GM10847 (cell line): ENCODE results near the gene PPP1R14D.

Experiments
- POLR2A ChIP-seq: IDR thresholded peaks from 2 replicates; pipeline ENCODE4 v1.6.1; 2011; ENCODE audit not compliant: insufficient read length; ENCODE audit errors: extremely low read depth

Gene PPP1R14D, protein sequence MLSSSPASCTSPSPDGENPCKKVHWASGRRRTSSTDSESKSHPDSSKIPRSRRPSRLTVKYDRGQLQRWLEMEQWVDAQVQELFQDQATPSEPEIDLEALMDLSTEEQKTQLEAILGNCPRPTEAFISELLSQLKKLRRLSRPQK

GRCh38 chr15:40828447-40829036 lies at the start of gene PPP1R14D:
TSS of gene PPP1R14D (minus strand) at chr15:40828708. CDS start at chr15:40828641, 67 bp downstream.
- no peak for TF ChIP-seq POLR2A

GRCh38 chr15:40877694-40878093 lies 49.2 kb upstream of the PPP1R14D start:
- no peak for TF ChIP-seq POLR2A

DNA sequence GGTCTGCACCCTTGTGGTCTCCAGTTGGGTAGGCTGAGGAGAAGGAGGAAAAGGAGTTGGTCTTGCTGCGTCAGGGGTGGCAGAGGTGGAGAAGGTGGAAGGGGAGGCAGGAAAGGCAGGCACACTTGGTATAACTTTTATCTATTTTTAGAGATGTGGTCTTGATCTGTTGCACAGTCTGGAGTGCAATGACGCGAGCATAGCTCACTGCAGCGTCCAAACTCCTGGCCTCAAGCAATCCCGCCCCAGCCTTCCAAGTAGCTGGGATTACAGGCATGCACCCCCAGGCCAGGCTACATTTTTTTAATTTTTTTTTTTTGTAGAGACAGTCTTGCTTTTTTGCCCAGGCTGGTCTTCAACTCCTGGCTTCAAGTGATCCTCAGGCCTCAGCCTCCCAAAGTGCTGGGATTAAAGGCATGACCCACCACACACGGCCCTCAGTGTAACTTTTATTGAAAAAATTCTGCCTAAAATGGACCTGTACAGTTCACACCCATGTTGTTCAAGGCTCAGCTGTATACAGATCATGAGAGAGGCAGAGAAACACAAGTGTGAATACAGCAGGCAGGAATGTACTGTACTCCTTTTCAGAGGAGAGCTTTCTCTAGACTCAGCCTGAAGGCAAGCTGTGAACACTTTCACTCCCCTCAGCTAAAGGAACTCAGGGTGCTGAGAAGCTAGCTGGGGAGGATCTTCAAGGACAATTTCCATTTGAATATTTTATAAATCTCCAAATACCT lies 47.7 kb upstream of the PPP1R14D start:
- no peak for TF ChIP-seq POLR2A

DNA sequence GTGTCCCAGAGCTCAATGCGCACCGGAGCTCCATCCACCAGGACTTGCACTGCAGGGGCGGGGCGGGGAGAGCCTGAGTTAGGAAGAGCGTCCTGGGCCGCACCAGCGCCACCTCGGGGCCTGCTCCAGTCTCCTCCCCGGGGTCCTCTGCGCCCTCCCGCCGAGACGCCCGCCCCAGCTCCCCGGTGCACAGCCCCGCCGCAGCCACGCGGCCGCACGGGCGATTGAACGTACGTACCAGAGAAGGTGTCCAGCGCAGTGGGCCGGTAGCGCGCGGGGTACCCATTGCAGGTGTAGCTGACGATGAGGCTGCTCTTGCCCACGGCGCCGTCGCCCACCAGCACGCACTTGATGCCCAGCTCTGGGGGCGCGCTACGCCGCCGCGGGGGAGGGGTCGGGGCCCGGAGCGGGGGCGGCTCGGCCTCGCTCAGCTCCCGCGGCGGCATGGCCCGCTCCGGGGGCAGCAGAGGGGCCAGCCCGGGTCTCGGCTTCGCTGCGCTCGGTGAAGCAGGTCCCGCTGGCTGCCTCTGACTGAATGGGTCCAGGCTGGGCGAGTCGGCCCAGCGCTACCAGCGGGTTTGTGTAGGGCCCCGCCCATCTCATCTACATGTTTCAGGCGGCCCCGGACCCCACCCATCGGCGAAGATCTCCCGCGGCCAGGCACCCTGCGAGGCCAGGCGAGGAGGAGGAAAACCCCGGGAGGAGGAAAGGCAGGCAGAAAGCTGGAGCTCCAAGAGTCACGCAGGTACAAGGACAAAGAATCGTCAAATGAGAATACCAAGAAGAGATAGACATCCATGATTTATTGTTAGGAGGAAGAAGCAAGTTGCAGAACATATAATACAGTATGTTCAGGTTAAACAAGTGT lies 45.4 kb upstream of the PPP1R14D start, which contains the start of gene RHOV:
Gene RHOV (minus strand): TSS at position 541 of the 868 bp plus-strand sequence. CDS start 95 bp downstream, at position 446.
- TF ChIP-seq POLR2A: peak; percentile 43

DNA sequence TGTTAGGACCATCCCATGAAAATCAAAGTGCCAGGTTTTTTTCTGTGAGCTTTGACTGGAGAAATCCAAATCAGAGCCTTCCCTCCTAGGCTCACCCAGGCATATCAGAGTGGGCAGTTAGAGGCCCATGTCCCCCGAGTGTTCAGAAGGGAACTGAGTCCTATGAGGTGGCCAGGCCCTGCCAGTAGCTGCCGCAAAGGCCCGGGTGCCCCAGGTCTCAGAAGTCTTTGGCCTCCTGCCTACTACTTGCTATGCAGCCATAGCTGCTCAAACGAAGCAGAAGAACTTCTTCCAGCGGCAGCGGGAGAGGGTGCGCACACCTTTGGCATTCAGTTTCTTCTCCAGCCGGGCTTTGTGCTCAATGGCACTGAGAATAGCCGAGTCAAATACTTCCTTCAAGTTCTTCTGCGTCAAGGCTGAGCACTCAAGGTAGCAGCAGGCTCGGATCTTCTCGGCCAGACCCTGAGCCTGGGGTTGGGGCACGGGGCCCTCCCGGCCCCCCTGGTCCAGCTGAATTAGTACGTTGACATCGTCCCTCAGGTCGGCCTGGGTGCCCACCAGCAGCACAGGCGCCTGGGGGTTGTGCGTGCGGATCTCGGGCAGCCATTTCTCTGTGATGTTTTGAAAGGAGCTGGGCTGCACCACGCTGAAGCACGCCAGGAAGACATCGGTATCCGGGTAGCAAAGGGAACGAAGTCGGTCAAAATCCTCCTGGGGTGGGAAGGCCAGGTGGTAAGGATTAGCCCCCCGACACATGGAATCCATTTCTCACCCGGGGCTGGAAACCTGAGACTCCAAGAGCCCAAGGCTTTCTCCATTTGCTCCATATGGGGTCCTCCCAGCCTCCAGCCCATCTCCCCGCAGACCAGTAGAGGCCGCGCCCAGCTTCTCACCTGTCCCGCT lies 44.5 kb upstream of the PPP1R14D start:
- no peak for TF ChIP-seq POLR2A

DNA sequence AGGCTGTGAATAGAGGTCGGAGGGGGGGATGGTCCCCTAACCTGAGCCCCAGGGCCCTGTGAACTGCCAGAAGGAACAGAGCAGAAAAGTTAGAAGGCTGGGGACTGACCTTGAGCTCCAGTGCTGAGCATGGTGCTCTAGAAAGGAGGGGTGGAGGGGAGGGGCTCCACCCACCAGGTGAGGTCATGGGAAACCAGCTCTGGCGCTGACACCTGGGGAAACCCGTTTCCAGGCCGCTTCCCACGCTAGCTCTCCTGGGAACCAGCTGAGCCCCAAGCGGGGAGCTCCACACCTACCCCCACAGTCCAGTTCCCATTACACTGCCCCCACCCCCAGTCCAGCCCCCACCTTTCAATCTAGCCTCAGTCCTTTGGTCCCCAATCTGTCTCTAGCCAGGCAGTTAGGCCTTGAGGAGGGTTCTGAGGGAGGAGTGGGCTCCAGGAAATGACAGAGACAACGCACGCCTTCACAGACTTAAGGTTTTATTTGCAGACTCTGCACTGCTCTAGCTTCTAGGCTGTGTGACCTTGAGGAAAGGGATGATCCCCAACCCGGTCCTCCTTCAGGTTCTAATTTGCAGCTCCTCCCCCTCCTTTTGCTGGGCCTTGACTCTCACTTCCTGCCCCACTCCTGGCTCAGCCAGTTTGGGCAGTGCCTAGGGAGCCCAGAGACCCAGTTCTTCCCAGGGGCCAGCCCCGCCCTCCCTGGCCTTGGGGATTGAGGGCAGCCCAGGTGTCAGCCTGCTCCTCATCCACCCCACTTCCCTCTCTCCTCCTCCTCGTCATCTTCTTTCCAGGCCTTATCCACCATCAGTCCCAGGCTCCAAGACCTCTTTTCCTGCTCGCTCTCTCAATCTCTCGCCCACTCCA lies 43.5 kb upstream of the PPP1R14D start:
- TF ChIP-seq POLR2A: no peak

DNA sequence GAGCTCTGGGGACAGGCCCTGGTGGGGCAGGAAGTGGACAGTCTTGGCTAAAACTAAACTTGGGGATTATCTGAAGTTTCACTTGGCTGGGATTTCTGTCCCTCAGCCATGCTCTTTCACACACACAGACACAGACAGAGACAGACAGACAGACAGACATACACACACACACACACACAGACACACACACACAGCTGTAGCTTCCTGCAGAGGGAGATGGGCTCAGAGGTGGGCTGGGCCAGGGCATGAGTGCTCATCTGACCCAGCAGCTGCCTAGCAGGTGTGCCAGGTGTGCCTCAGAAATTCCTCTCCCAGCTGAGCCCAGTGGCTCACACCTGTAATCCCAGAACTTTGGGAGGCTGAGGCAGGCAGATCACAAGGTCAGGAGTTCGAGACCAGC lies 42.2 kb upstream of the PPP1R14D start:
- no peak for TF ChIP-seq POLR2A

DNA sequence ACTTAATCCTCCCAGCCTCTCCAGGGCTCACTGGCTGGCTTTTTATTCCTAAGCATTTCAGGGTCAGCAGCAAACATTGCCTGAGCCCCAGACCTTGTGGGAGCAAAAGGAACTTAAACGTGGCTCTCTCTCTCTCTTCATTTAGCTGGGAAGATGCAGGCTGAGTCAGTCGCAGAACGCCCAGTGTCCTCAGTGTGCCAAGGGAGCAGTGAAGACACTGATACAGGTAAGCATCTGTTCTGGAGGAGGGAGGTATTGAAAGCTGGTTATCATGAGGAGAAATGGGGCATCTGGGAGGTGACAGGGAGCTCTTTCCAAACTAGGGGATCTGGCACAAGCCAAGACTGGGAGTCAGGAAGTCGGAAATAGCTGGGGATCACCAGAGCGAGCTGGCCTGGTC lies 41.2 kb upstream of the PPP1R14D start:
- no peak for TF ChIP-seq POLR2A

GRCh38 chr15:40867199-40867598 lies 38.7 kb upstream of the PPP1R14D start:
- TF ChIP-seq POLR2A: no peak

DNA sequence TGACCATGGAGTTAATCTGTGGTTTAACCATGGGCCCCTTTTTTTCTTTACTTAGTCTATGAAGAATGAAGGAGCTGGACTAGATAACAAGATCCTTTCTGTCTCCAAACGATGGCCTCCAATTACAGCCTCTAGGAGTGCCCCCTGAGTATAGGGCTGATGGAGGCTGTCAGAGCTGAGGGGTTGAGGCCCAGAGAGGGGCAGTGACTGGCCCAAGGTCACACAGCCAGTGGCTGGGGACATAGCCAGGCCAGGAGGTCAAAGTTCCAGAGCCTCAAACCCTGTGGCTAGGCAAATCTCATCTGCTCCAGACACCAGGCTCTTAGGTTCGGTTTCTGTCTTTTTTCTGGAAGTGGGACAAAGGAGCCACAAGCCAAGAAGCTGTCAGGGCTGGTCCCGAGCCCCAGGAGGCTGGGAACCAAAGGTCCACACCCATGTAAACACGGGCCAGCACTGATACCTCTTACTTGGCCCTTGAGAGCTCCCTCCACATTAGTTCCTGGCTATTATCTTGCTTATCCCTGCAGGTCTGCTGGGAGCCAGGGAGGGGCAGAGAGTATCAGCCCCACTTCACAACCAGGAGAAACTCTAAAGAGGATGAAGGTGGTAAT lies 35.3 kb upstream of the PPP1R14D start:
- TF ChIP-seq POLR2A: no peak

DNA sequence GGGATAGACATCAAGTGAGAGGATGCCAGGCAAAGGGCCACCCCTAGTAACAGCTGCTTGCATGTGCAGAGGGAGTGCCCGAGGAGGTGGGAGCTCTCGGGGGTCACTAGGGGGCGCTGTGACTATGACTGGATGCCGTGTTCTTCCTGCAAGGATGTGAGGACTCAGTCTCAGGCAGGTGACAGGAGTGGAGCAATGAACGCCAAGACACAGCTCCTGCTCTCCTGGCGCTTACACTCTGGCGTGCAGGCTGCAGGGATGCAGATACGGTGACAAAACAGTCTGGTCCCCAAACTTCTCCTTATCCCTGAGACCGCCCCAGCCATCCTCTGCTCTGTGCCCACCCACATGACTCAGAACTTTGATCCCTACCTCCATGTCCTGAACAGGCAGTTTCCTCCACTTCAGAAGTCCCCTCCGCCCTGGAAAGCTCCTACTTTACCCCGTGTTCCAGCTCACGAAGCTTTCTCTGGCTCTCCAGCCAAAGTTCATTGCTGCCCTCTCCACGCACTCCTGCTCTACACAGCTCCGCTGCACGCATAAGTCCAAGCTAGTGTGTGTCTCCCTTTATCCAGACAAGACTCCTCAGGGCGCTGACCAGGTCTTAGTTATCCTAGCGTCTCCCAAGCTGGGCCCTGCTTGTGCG lies 30.8 kb upstream of the PPP1R14D start:
- TF ChIP-seq POLR2A: no peak

- no peak for TF ChIP-seq POLR2A
Measured at GRCh38 chr15:40858706-40859105, 30.2 kb upstream of the PPP1R14D start.
